HG03280 (cell line): ENCODE data around the gene ADGRL3.

ENCODE experiments used
- ATAC-seq: cut with Tn5 transposase; IDR thresholded peaks from one replicate; pipeline ENCODE4 v1.9.1; 2021; ENCODE audit warnings: mild to moderate bottlenecking, moderate library complexity; ENCODE audit not compliant: unreplicated experiment

Gene ADGRL3

DNA sequence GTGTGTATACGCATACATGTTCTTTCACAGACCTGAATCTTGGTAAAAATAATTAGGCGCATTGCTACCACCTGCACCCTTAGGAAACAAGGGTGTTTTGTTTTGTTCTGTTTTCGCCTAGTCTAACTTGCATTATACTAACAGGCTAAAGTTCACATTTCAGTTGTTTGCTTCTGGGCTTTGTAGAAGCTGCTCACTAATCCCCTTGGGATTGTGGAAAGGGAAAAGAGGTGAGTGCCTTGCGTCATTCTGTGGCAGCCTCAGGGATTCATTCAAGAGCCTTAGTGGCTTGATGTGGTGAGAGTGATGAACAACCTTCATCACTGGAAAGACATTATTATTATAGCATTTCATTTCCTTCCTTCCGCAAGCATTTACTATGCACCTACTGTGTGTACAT lies 331.1 kb downstream of the ADGRL3 start:
- ATAC-seq = no peak

GRCh38 chr4:61532336-61533000 lies 332.3 kb downstream of the ADGRL3 start:
- ATAC-seq = no peak

DNA sequence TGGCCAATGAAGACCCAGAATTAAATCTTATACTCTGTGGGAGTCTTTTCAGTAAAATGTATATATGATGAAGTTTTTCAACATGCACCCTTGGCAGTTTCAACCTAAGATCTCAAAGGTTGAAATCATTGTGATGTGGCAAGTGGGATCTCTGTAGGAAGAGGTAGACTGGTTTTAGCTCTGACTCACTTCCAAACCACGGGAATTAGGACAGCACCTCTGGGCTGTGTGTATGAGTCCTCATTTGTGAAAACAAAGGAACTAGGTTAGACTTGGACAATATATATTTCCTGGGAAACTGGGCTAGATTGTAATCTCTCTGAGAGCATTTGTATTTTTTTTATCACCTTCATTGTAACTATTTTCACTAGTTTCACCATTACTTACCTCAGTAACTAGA lies 333.0 kb downstream of the ADGRL3 start:
- ATAC-seq = no peak

DNA sequence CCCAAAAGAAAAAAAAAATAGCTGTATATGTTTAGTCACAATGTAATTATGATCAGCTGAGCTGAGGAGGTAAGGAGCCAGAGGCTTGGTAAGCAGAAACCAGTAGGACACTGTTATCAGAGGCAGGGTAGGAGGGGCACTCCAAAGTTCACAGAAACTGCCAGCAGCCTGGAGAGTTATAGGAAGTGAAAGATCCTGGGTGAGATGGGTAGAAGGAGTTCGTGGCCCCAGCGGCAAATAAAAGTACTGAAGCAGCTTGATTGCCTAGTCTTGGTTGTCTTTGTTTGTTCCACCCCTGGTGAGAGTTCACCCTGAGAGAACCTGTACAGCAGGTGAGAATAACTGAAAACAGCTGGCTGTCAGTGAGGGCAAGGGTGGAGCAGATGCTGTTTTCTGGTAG lies 340.8 kb downstream of the ADGRL3 start:
- ATAC-seq = no peak

DNA sequence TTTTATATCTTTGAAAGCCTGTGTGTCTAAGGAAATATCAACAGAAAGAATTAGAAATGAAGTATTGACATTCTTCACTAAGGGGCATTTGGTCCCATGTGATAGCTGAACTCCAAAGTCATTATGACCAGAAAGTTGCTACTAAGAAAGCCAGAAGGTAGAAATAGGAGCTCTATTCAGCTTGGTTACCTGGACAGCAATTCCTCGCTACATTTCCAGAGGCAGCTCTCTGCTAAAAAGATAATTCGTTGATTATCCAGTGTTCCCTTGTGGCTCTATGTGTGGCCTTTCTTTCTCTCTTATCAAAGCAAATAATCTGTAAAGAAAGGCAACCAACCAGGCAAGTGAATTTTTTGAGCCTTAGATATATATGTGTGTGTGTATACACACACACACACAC lies 341.3 kb downstream of the ADGRL3 start:
- ATAC-seq = no peak

DNA sequence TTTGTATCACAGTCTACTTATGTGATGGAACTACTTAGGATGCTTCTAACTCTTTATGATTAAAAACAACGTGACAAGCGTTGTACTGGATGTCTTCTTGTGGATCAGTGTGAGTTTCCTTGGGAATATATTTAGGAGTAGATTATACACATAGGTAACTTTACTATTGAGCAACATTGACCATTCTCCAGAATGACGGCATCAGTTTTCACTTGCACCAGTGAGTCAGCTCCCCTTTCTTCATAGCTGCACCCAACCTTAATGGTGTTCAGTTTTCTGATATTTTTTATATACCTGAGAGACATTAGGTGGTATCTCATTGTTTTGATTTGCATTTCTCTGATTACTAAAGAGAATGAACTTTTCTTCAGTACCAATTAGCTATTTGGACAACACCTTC lies 343.9 kb downstream of the ADGRL3 start:
- ATAC-seq = no peak

DNA sequence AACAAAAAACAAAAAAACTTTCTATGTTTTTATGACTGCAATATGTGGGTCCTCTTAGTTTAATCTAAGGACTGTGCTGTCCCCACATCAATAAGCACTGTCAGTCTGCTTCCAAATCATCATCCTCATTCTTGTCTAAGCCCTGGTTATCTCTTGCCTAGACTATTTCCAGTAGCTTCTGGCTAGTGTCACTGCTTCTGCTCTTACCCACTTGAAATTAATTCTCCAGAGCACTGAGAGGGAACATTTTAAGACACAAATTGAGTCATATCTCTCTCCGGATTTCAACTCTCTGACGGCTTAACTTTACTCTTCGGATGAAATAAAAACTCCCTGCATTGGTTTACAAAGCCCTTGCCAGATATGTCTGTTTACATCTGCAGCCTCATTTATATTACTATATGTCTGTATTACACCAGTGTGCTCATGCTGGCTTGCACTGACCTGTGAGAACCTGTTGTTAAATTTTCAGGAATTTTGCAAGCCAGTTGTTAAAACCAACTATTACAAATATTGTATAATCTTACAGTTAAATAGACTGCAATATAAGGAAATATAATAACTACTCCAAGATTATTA lies 345.9 kb downstream of the ADGRL3 start:
- no peak for ATAC-seq

GRCh38 chr4:61549336-61549735 lies 349.2 kb downstream of the ADGRL3 start:
- no peak for ATAC-seq

DNA sequence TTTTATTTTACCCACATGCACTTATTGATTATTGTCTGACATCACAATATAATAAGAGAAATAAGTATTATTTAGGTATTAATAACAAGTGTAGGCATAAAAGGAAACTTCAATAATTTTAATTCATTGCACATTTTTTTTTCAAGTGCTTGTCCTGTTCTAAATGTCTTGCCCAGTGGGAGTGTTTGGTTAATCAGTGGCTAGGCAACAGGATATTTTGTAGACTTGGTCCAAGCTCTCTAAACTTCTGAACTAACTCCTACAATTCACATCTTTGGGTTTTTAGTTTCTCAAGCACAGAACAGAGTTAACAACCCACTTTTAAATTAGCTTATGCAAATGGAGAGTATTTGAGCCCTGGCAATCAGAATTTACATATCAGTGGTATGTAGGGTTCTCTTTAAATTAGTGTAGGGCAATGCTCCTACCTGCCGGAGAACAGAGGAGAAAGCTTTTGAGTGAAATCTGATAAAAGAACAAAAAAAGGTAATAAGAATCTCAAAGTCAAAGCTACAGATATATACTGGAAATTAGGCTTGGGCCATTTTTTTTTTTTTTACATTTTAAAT lies 353.5 kb downstream of the ADGRL3 start:
- no peak for ATAC-seq

GRCh38 chr4:61555789-61556188 lies 355.7 kb downstream of the ADGRL3 start:
- ATAC-seq = no peak

- no peak for ATAC-seq
These were observed 356.2 kb downstream of the ADGRL3 start for GRCh38 chr4:61556277-61556676.

- ATAC-seq = no peak
These were observed 359.3 kb downstream of the ADGRL3 start for GRCh38 chr4:61559396-61559795.

GRCh38 chr4:61561028-61561427 lies 360.9 kb downstream of the ADGRL3 start:
- ATAC-seq = no peak

- no peak for ATAC-seq
These were observed 371.8 kb downstream of the ADGRL3 start for GRCh38 chr4:61571761-61572559.

DNA sequence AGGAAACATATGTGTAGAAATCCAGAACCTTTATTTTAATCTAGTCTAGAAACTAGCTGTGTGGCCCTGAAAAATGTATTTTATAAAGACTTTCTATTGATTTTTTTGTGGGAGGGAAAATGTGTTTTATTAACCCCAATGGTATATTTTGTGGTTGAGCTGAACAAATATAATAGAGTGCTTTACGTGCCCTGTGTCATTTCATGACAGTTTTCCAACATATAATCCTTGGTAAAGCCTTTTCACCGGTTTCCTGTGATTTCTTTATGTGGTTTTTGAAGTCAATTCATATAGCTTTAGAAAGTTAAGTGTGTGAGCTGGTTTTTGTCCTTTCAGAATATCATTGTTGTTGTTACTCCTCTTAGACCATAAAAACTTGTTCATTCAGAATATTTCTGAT lies 375.7 kb downstream of the ADGRL3 start:
- no peak for ATAC-seq

GRCh38 chr4:61579786-61580185 lies 379.7 kb downstream of the ADGRL3 start:
- no peak for ATAC-seq

GRCh38 chr4:61580721-61581377 lies 380.7 kb downstream of the ADGRL3 start:
- ATAC-seq = no peak

- ATAC-seq = no peak
These were observed 383.6 kb downstream of the ADGRL3 start for GRCh38 chr4:61583696-61584095.

- no peak for ATAC-seq
These were observed 388.7 kb downstream of the ADGRL3 start for GRCh38 chr4:61588621-61589402.

- no peak for ATAC-seq
These were observed 390.8 kb downstream of the ADGRL3 start for GRCh38 chr4:61590881-61591280.
